NCI-H748 treated with DMSO at 0.1 percent for 48 hours (cell line): Measurements from ENCODE around the gene KSR1.
A peak's percentile ranks its signal among the peaks of the same experiment; 100 is the strongest.
"Not testable (repeated sequence)": the region's sequence is repeated elsewhere in the genome, so short reads cannot be mapped to it uniquely, and the experiment has no call there.

Experiments used
- DNase-seq: peaks from one replicate; lab custom pipeline; 2025; lab: John Stamatoyannopoulos, UW

The KSR1 gene

GRCh38 chr17:27455914-27456680 lies at the start of gene KSR1:
TSS of gene KSR1 (plus strand) at chr17:27456448. CDS start at chr17:27456644, 196 bp downstream.
- DNase-seq: peak; percentile 81

DNA sequence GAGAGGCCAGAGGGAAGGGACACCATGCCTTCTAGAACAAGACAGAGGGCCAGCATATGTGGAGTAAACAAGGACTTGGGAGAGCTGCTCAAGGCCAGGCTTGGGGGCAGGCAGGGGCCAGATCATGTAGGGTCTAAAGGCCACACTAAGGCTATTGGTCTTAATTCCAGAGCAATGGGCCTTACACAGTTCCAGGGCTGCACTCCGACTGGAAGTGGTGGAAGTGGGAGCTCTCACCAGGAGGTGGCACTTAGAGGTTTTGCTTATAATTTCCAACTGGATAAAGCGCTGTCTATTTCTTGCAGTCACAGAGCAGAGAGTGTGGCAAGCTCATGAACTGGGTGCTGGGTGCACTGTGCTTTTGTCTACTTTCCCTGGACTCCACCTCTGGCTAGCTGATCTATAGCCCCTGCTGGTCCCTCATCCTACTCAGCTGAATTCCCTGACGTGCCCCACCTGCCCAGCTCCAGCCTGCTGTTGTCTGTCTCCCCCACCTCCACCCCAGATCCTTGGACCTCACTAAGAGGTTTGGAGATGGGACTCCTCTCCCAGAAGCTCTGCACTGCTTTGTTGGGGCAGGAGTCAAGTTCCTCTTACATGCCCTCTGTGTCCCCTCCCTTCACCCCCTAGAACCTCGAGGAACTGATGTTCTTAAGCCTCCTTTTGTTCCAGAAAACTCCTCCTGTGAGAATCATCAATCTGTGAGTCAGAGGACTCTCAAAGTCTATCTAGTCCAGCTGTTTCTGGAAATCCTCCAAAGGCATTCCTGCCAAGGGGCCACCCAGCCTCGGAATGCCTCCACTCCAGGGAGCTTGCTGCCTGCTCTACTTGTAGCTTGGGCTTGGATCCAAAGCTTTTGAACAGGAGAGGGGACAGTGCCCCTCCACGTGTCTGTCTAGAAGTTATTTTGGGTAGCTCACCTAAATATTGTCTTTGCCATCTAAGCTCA lies 48.1 kb upstream of the KSR1 start:
- no peak for DNase-seq

- no peak for DNase-seq
Observed at GRCh38 chr17:27408891-27409290, 47.4 kb upstream of the KSR1 start.

- not testable (repeated sequence) for DNase-seq
Observed at GRCh38 chr17:27412158-27412557, 44.1 kb upstream of the KSR1 start.

DNA sequence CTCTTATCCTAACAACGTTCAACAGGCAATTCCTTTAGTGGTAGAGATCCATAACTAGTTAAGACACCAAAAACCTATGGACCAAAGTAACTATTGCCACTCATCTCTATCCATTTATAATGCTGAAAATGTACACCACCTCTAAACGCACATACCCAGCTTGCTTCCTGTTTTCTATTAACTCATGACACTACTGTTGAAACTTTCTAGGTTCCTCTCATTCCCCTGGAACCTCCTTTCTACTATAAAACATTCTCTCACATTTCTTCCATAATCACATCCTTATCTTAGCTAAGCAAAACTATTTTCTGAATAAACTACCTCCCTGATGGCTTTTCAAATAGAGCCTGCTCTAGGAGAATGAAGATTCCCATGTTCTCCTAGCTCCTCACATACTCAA lies 42.9 kb upstream of the KSR1 start:
- DNase-seq: no peak

GRCh38 chr17:27413792-27414191 lies 42.5 kb upstream of the KSR1 start:
- DNase-seq: no peak

- DNase-seq: no peak
Observed at GRCh38 chr17:27414271-27414670, 42.0 kb upstream of the KSR1 start.

DNA sequence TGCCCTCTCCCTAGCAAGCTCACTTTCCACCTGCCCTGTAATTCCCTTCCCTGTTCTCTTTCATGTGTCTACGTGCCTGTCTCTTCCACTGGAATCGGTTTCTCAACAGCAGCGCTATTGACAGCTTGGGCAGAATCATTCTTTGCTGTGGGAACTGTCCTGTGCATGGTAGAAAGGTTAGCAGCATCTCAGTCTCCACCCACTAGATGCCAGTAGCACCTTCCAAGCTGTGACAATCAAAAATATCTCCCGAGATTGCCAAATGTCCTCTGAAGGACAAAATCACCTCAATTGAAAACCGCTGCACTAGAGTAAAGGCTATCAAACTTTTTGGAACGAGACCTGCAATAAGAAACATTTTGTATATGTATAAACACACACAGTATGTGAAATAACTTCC lies 41.6 kb upstream of the KSR1 start:
- no peak for DNase-seq

DNA sequence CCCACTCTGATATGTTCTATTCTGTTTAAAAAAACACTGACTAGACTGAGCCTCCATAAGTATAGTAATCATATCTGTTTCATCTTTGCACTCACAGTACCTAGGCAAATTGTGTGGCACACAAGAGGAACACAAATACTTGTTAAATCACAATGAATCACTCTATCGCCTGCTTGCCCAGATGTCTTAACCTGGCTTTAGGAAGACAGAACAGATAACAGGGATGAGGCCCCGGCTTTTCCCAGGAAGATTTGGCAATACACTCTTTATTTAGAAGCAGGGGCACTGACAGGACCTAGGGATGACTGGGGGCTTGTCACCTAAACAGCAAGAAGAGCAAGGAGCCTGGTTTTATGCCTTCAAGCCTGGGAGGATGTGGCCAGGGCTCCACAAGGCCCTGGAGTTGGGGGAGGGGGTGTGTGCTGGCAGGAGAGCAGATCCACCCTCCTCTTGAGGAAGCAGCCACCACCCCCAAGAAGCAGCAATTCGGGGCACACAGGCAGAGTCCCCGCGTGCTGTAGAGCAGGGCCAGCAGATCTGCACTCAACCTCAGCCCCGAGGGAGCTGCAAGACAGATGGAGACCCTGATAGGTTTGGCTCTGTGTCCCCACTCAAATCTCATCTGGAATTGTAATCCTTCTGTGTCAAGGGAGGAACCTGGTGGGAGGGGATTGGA lies 41.0 kb upstream of the KSR1 start:
- no peak for DNase-seq

DNA sequence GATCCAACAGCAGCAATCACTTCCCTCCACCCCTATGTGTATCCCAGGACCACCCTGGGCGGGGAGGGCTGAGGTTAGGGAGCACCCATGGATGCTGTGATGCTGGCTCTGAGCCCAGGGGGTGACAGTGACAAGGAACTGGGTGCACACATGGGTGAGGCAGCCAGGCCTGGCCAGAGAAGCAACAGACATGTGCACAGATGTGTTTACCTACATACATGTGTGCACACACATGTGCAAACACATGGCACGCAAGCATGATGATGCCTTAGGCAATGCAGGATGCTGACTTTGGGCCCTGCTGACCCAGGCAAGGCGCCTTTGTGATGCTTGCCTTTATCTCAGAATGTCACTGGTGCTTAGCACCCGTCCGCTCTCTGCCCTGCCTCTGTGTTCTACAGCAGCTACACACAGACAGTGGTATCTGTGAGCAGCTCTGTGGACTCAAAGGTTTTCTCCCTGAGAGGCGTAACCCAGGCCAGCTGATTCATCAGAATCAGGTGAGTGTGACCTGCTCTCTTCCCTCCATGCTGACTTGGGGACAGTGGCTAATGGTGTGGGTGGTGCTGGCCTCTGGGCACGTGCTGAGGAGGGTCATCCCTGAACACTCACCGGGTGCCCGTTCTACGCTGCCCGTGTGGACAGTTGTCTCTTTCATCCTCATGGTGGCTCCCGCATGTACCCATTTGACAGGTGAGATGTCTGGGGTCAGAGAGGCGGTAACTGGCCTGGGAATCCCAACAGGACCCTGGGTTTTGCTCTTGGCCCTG lies 38.5 kb upstream of the KSR1 start:
- no peak for DNase-seq

GRCh38 chr17:27418366-27418615 lies 38.0 kb upstream of the KSR1 start:
- no peak for DNase-seq

DNA sequence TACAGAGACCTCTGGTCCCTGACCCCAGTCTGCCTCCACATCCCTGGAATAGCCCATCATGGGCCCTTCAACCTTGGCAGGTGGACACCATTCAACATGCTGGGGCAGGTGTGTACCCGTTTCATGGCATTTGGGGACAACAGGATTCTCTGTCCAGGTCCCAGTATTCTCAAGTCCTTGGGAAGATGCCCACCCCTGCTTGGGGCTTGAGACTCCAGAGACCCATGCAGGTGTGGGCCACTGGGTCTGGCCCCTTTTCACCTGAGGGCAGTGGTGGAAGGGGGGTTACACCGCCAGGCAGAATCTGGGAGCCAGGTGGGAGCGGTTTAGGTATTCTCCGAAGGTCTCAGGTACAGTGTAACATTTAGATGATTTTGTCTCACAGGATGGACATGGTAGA lies 37.1 kb upstream of the KSR1 start:
- no peak for DNase-seq

DNA sequence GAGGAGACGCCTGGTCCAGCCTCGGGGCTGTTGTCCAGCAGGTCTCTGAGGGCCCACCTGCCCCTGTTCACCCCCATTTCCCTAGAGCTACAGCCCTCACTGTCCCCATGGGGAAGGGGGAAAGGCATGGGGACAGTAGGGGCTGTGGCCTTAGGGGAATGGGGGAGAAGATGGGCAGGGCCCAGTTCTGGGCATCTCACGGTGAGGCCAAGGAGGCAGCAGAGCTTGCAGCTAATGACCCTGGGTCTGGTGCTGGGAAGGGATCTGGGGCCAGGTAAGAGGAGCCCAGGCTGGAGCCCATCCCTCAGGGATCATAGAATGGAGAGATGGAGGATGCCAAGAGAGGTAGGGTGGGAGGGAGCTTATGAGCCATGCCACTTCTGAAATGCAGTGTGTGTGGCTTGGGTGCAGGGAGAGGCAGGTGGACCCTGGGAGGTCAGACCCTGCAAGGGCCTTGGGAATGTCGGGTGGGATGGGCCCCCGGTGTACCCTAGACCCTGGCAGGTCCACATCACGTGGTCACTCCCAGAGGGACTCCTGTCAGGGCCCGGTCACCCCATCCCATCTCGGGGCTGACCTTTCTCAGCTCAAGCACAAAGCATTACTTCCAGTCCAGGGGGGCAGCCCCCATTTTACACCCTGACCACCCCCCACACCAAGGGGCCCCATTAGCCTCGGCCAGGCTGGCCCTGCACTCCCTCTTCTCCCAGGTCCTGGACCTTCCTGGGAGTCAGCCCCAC lies 35.9 kb upstream of the KSR1 start:
- no peak for DNase-seq

GRCh38 chr17:27421111-27421510 lies 35.1 kb upstream of the KSR1 start:
- DNase-seq: no peak

DNA sequence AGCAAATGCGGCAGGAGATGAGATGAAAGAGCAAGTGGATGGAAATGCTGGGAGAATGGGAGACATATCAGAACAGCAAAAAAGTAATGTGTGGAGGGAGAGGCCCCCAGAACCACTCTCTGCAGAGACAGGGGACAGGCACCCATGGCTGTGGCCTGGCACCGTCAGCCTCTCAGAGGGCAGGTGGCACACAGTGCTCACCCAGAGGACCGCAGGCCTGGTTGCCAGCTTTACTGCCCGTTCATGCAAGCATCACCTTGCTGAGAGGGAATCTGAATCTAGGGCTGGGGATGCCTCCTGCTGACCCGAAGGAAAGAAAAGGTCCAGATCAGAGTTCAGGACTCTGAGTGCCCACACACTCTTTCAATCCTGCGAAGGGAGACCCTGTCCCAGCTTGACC lies 34.6 kb upstream of the KSR1 start:
- not testable (repeated sequence) for DNase-seq

- DNase-seq: no peak
Observed at GRCh38 chr17:27422601-27423000, 33.6 kb upstream of the KSR1 start.

DNA sequence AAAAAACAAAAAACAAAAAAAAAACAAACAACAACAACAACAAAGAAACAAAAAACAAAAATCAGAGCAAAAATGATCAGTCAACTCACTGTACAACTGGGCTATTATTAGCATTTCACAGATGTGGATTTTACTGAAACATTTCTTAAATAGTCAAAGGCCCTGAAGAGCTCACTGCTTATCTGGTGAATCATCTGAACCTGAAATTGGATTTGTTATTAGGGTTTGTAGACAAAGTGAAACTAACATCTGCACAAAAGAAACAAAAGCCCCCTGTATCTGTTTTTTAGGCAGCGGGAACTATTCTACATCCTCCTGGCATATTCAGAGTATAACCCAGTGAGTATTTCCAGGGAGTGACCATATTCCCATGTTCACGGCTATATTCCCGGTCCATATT lies 32.6 kb upstream of the KSR1 start:
- no peak for DNase-seq

DNA sequence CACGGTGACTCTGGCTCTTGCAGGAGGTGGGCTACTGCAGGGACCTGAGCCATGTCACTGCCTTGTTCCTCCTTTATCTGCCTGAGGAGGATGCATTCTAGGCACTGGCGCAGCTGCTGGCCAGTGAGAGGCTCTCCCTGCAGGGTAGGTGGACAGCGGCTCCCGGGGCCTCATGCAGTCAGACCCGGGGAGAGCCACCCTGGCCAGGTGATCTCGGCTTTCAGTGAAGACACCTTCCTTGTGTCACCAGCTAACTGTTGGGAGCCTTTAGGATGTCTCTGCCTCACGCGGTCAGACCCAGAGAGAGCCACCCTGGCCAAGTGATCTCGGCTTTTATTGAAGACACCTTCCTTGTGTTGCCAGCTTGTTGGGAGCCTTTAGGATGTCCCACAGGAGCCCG lies 31.7 kb upstream of the KSR1 start:
- DNase-seq: no peak

DNA sequence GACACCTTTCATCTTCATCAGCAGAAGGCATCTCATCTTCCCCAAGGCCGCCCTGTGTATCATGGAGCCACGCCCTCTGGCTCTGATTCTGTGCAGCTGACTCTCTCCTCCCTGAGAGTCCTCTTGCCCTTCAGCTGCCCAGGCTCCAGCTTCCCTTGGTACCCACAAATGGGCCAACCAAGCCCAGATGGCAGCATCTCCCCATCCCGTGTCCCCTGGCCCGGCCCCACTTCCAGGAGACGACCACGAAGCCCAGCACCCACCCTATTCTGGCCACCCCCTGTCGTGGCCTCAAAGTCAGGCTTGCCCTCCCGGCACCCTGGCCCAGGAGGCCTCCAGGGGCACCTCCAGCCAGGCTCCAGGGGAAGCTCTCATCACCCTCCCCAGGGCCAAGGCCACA lies 31.3 kb upstream of the KSR1 start:
- DNase-seq: no peak

GRCh38 chr17:27425571-27425970 lies 30.7 kb upstream of the KSR1 start:
- not testable (repeated sequence) for DNase-seq

GRCh38 chr17:27425991-27426390 lies 30.3 kb upstream of the KSR1 start:
- DNase-seq: no peak
